Peyer's patch (tissue), 4 donors: ENCODE data around the gene NLRC3.

Source experiments
- CTCF ChIP-seq, 6 experiments: fragments of 450-650 bp in 4 of 6; fragments of 200-600 bp in 2 of 6; sonication (generic) in 1 of 6; IDR thresholded peaks; one replicate each; pipeline ENCODE4 v1.5.1; 2017 to 2019; ENCODE audit warnings: antibody characterized with exemption in 6 of 6, mild to moderate bottlenecking in 3 of 6, moderate library complexity in 1 of 6
- POLR2A ChIP-seq, 2 donors: fragments of 450-650 bp; IDR thresholded peaks; one replicate each; pipeline ENCODE4 v1.5.1; 2017; ENCODE audit warnings: antibody characterized with exemption in 2 of 2, mild to moderate bottlenecking in 2 of 2, moderate library complexity in 2 of 2

GRCh38 chr16:3553138-3553923, 23.9 kb downstream of the NLRC3 start:
- TF ChIP-seq CTCF (IDR thresholded peaks at IDR 0.05) (no peak), POLR2A (IDR thresholded peaks at IDR 0.05) (no peak)
